ENCODE measurements around the gene HELZ2.

DNA sequence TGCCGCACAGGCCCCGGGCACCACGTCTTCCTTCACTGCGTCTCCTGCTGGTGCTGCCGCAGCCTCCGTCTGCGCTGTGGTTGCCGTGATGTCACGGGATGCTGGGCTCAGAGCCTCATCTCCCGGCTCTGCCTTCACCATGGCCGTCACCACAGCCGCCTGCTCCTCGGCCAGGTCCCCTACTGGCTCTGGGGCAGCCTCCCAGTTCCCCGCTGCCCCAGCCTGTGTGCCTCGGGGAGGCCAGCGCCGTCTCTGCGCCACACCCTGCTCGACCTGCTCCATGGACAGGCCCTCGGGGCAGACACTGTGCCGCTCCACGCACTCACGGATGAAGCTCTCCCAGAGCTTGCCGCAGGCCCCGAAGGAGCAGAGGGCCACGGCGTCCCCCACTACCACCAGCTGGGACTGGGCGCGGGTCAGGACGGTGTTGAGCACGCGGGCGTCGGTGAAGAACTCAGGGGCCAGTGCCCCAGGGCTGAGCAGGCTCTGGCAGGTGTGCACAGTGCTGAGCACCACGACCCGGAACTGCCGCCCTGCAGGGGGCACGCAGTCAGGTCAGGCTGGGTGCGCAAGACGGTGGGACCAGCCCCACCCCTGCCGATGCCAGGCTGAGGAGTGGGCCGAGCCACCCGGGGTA is 8.2 kb downstream of the HELZ2 start:
- TF ChIP-seq, protein P1, sequence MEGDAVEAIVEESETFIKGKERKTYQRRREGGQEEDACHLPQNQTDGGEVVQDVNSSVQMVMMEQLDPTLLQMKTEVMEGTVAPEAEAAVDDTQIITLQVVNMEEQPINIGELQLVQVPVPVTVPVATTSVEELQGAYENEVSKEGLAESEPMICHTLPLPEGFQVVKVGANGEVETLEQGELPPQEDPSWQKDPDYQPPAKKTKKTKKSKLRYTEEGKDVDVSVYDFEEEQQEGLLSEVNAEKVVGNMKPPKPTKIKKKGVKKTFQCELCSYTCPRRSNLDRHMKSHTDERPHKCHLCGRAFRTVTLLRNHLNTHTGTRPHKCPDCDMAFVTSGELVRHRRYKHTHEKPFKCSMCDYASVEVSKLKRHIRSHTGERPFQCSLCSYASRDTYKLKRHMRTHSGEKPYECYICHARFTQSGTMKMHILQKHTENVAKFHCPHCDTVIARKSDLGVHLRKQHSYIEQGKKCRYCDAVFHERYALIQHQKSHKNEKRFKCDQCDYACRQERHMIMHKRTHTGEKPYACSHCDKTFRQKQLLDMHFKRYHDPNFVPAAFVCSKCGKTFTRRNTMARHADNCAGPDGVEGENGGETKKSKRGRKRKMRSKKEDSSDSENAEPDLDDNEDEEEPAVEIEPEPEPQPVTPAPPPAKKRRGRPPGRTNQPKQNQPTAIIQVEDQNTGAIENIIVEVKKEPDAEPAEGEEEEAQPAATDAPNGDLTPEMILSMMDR (IDR thresholded peaks at IDR 0.05), result no peak
- TF ChIP-seq EP300 (IDR thresholded peaks at IDR 0.05), result no peak
